Vagina (tissue), 2 donors: Measurements from ENCODE around the gene INTS11. TPM values are rescaled to one million over a fixed set of nuclear protein-coding genes. Genes with fewer than 3 reads are reported as not detected.

Experiments used
- DNase-seq, 2 donors: peaks; one replicate each; pipeline ENCODE4 v3.0.0-alpha.2; 2017; ENCODE audit errors: extremely low spot score in 2 of 2
- H3K27ac ChIP-seq: fragments of 200-600 bp; sonication (generic); one replicate; pipeline ENCODE4 v1.5.1; 2019
- H3K27me3 ChIP-seq: fragments of 200-600 bp; sonication (generic); one replicate; pipeline ENCODE4 v1.5.1; 2019
- H3K36me3 ChIP-seq, 2 donors: fragments of 200-600 bp; sonication (generic); one replicate each; pipeline ENCODE4 v1.5.1; 2017 to 2019
- H3K4me1 ChIP-seq: fragments of 200-600 bp; sonication (generic); one replicate; pipeline ENCODE4 v1.5.1; 2019
- H3K4me3 ChIP-seq, 2 donors: fragments of 200-600 bp; sonication (generic); 1 replicate in 1 of 2; 2 replicates in 1 of 2; pipeline ENCODE4 v1.5.1; 2016 to 2019
- H3K9me3 ChIP-seq: fragments of 200-600 bp; sonication (generic); one replicate; pipeline ENCODE4 v1.5.1; 2019
- CTCF ChIP-seq, 3 experiments: fragments of 450-650 bp in 2 of 3; fragments of 200-600 bp in 1 of 3; sonication (generic) in 1 of 3; IDR thresholded peaks; one replicate each; pipeline ENCODE4 v1.5.1; 2017 to 2019; ENCODE audit warnings: antibody characterized with exemption in 3 of 3, mild to moderate bottlenecking in 2 of 3, moderate library complexity in 2 of 3
- POLR2A ChIP-seq, 2 donors: fragments of 450-650 bp; IDR thresholded peaks; one replicate each; pipeline ENCODE4 v1.6.1; 2017; ENCODE audit warnings: antibody characterized with exemption in 2 of 2, mild to moderate bottlenecking in 2 of 2, moderate library complexity in 2 of 2
- POLR2AphosphoS5 ChIP-seq, 2 donors: sonication (generic); formaldehyde crosslinking; IDR thresholded peaks; one replicate each; pipeline ENCODE4 v1.9.0; 2017; ENCODE audit warnings: antibody characterized with exemption in 2 of 2, mild to moderate bottlenecking in 2 of 2, low read depth in 1 of 2; ENCODE audit not compliant: insufficient read depth in 1 of 2
- intact Hi-C: fragments of 100-400 bp; cut with DNase I; formaldehyde crosslinking; loops from one replicate; pipeline ENCODE4 v1.15.1; 2023
- total RNA-seq: library from RNA; depleted of rRNA; stranded (reverse); fragments of >200 nt; gene quantifications from one replicate; pipeline ENCODE4 v1.2.3, GENCODE V29; 2016

The INTS11 gene
- total RNA-seq, 1 donor from 2014 or later: 142 TPM

DNA sequence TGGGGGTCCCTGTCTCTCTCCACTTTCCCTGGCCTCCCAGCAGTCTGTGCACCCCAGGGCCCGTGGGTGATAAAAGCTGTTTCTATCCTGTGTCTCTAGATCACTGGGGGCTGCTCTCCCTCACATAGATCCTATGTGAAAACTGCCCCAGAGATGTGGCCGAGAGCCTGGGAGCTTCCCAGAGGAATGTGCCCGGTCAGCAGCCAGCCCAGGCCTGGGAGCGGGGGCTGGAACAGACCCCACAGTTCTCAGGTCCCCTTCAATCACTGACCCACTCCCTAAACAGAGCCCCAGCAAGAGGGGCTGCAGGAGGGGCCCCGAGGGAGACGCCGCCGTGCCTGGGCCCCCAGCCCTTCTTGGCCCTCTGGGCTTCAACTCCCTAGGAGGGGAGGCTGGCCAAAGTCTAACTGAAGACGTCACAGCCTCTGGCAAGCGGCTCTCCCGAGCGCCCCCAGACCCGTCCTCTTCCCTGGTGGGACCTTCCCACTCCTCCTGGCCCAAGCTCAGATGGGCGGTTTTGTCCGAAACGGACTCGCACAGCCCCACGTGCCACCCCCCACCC is 33.5 kb upstream of the INTS11 start:
- TF ChIP-seq POLR2A (IDR thresholded peaks at IDR 0.05) (no peak), CTCF (IDR thresholded peaks at IDR 0.05) (no peak), POLR2AphosphoS5 (IDR thresholded peaks at IDR 0.05; ENCODE audit: insufficient read depth in 1 of 2, low read depth in 1 of 2) (no peak)
- intact Hi-C loops: no loop called here
- H3K27ac ChIP-seq: peak overlapping the region; percentile 92
- H3K9me3 ChIP-seq: no peaks in the 10 kb centered on the region
- peaks cover 94% of the 10 kb centered on the region for H3K4me1 ChIP-seq
- H3K4me3 ChIP-seq: peak overlapping the region; percentile 54 to 61
- no peak for DNase-seq
- peaks cover 0 to 8% of the 10 kb centered on the region in 2 donors for H3K36me3 ChIP-seq
- no peaks in the 10 kb centered on the region for H3K27me3 ChIP-seq

DNA sequence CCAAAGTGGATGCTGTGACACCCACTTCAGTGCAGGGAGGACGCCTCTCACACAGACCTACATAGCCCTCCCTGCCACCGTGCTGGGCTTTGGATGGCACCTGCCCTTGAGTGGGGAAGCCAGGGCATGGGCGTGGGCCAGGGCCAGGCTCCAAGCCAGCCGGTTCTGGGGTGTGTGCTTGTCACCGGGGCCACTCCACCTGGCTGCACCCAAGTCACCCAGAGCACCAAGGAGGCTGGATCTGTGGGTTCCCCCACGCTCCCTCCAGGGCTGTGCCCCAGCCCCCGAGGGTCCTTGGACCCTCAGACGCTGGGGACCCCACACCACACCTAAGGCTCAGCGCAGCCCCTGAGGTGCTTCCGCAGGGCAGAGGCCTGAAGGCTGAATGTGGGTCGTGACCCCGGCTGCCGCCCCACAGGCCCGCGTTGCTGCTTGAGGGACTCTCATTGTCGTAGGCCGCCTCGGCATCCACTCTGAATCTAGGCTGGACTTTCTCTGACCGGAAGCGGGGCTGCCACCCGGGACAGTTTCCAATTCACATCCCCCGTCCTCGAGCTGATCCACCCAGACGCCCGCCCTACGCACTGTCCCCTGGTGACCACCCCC is 32.4 kb upstream of the INTS11 start:
- peaks cover 0 to 8% of the 10 kb centered on the region in 2 donors for H3K36me3 ChIP-seq
- TF ChIP-seq CTCF (IDR thresholded peaks at IDR 0.05): no peak
- no peak for TF ChIP-seq POLR2AphosphoS5 (IDR thresholded peaks at IDR 0.05; ENCODE audit: insufficient read depth in 1 of 2, low read depth in 1 of 2)
- TF ChIP-seq POLR2A (IDR thresholded peaks at IDR 0.05): no peak
- peak overlapping the region; percentile 92 for H3K27ac ChIP-seq
- H3K27me3 ChIP-seq: no peaks in the 10 kb centered on the region
- no peak for DNase-seq
- H3K9me3 ChIP-seq: no peaks in the 10 kb centered on the region
- peaks cover 97% of the 10 kb centered on the region for H3K4me1 ChIP-seq
- H3K4me3 ChIP-seq: peak overlapping the region; percentile 54 to 61
- intact Hi-C loops: no loop called here

DNA sequence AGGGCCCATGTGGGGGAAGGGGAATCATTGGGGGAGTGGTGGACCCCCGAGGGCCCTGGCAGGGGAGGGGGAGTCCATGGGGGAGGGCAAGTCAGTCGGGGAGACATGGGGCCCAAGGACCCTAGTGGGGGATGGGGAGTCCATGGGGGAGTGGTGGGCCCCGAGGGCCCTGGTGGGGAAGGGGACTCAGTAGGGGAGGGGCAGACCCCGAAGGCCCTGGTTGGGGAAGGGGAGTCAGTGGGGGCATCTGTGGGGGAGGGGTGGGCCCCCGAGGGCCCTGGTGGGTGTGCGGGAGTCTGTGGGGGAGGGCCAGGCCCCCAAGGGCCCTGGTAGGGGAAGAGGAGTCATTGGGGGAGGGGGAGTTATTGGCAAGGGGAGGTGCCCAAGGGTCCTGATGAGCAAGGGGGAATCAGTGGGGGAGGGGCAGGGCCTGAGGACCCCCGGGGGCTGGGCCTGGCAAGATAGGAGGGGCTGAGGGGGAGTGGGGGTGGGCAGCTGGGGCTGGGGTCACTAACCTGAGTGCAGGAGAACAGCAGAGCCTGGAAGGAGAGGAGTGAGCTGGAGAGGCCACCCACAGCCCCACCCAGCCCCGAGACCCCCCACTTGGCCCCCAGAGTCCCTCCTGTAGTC is 31.8 kb upstream of the INTS11 start:
- DNase-seq: no peak
- Histone ChIP-seq H3K4me1 (peaks cover 97% of the 10 kb centered on the region), H3K9me3 (no peaks in the 10 kb centered on the region), H3K36me3 (peaks cover 0 to 8% of the 10 kb centered on the region in 2 donors), H3K4me3 (peak overlapping the region; percentile 54 to 61), H3K27ac (peak overlapping the region; percentile 92), H3K27me3 (no peaks in the 10 kb centered on the region)
- TF ChIP-seq POLR2AphosphoS5 (IDR thresholded peaks at IDR 0.05; ENCODE audit: insufficient read depth in 1 of 2, low read depth in 1 of 2) (no peak), POLR2A (IDR thresholded peaks at IDR 0.05) (no peak), CTCF (IDR thresholded peaks at IDR 0.05) (no peak)
- intact Hi-C loops: no loop called here

DNA sequence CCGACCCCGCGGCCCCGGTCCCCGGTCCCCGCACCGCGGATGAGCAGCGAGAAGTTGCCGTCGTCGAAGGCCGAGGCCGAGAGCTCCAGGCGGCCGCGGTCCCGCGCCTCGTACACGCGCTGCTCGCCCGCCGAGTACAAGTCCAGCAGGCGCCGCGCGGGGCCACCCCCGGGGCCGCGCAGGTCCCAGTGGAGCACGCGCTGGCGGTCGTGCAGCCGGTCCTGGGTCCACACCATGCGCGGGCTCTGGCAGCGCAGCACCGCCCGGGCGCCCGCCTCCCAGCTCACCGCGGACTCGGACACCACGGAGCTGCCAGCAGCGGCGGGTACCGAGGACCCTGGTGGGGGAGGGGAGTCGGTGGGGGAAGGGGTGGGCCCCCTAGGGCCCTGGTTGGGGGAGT is 31.0 kb upstream of the INTS11 start:
- peak overlapping the region; percentile 33 to 54 for H3K4me3 ChIP-seq
- no peak for TF ChIP-seq POLR2AphosphoS5 (IDR thresholded peaks at IDR 0.05; ENCODE audit: insufficient read depth in 1 of 2, low read depth in 1 of 2)
- TF ChIP-seq CTCF (IDR thresholded peaks at IDR 0.05): no peak
- TF ChIP-seq POLR2A (IDR thresholded peaks at IDR 0.05): no peak

More for the DNA sequence above, 31.0 kb upstream of the INTS11 start:
- no peaks in the 10 kb centered on the region for H3K27me3 ChIP-seq
- peak overlapping the region; percentile 92 for H3K27ac ChIP-seq
- no peaks in the 10 kb centered on the region for H3K9me3 ChIP-seq
- H3K36me3 ChIP-seq: peaks cover 0 to 8% of the 10 kb centered on the region in 2 donors
- H3K4me1 ChIP-seq: peaks cover 90% of the 10 kb centered on the region
- intact Hi-C loops: no loop called here
- no peak for DNase-seq
